Ascending aorta (tissue), 2 donors: ENCODE measurements around the gene DHRSX. TPM values are rescaled to one million over a fixed set of nuclear protein-coding genes. Genes with fewer than 3 reads are reported as not detected.

Experiments
- DNase-seq, 2 donors: peaks; one replicate each; pipeline ENCODE4 v3.0.0-alpha.2; 2019; ENCODE audit warnings: low spot score in 2 of 2
- H3K27ac ChIP-seq, 2 donors: fragments of 200-600 bp; sonication (generic); one replicate each; pipeline ENCODE4 v1.5.1; 2016 to 2017; ENCODE audit warnings: mild to moderate bottlenecking in 1 of 2
- H3K27me3 ChIP-seq: fragments of 200-600 bp; sonication (generic); one replicate; pipeline ENCODE4 v1.5.1; 2017
- H3K36me3 ChIP-seq, 2 donors: fragments of 200-600 bp; sonication (generic); one replicate each; pipeline ENCODE4 v1.5.1; 2016
- H3K4me1 ChIP-seq, 2 donors: fragments of 200-600 bp; sonication (generic); one replicate each; pipeline ENCODE4 v1.5.1; 2016 to 2017; ENCODE audit warnings: mild to moderate bottlenecking in 1 of 2
- H3K4me3 ChIP-seq, 2 donors: fragments of 200-600 bp; sonication (generic); one replicate each; pipeline ENCODE4 v1.5.1; 2016 to 2017; ENCODE audit warnings: mild to moderate bottlenecking in 1 of 2
- H3K9me3 ChIP-seq, 2 donors: fragments of 200-600 bp; sonication (generic); one replicate each; pipeline ENCODE4 v1.5.1; 2016
- intact Hi-C: fragments of 100-400 bp; cut with DNase I; formaldehyde crosslinking; loops from one replicate; pipeline ENCODE4 v1.15.1; 2023
- total RNA-seq: library from RNA; depleted of rRNA; stranded (reverse); fragments of >200 nt; gene quantifications from one replicate; pipeline ENCODE4 v1.1.0, GENCODE V29; 2016
- TF ChIP-seq, protein P1 (sequence below), 3 experiments: fragments of 200-600 bp in 2 of 3; fragments of 450-650 bp in 1 of 3; sonication (generic) in 2 of 3; IDR thresholded peaks; one replicate each; pipeline ENCODE4 v1.5.1; 2016 to 2019; ENCODE audit warnings: antibody characterized with exemption in 3 of 3, mild to moderate bottlenecking in 1 of 3, moderate library complexity in 1 of 3

The DHRSX gene
- total RNA-seq, 1 donor from 2014 or later, result 13.4 TPM

DNA sequence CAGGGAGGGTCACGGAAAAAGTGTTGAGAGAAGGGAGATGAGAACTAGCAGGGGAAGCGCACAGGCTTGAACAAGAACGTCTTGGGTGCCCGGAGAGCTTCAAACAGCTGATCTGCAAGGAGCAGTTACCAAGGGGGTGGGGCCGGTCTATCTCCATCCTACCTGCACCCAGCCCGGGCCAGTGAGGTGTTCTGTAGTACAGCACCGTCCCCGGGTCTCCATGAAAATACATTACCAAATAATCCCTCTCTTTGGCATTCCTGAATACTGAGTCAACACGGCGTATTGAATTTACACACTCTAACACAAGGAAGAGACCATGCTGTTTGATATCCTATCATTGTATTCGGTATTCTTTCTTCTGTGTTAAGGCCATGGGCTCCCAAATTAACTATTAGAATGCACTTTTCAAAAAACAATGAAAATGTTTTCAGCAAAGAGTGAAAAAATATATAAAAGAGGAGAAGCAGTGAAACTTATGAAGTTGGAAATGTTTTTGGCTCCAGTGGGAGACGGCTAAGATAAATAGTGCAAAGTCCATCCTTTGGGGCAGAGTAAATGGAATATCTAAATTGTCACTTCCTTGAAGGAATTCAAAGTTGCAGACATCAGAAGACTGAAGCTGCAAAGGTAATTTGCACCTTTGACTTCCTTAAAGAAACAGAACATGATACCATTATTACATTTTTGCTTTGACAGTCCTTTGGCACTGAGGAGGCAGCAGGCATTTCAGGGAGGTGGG is 90.3 kb downstream of the DHRSX start:
- Histone ChIP-seq H3K4me3 (no peak overlapping the region), H3K27ac (no peak overlapping the region), H3K9me3 (no peaks in the 10 kb centered on the region), H3K4me1 (no peaks in the 10 kb centered on the region), H3K36me3 (peaks cover 8 to 16% of the 10 kb centered on the region in 2 donors), H3K27me3 (no peaks in the 10 kb centered on the region)
- TF ChIP-seq, protein P1, sequence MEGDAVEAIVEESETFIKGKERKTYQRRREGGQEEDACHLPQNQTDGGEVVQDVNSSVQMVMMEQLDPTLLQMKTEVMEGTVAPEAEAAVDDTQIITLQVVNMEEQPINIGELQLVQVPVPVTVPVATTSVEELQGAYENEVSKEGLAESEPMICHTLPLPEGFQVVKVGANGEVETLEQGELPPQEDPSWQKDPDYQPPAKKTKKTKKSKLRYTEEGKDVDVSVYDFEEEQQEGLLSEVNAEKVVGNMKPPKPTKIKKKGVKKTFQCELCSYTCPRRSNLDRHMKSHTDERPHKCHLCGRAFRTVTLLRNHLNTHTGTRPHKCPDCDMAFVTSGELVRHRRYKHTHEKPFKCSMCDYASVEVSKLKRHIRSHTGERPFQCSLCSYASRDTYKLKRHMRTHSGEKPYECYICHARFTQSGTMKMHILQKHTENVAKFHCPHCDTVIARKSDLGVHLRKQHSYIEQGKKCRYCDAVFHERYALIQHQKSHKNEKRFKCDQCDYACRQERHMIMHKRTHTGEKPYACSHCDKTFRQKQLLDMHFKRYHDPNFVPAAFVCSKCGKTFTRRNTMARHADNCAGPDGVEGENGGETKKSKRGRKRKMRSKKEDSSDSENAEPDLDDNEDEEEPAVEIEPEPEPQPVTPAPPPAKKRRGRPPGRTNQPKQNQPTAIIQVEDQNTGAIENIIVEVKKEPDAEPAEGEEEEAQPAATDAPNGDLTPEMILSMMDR (IDR thresholded peaks at IDR 0.05), result no peak
- intact Hi-C loops, result no loop called here
- no peak for DNase-seq

DNA sequence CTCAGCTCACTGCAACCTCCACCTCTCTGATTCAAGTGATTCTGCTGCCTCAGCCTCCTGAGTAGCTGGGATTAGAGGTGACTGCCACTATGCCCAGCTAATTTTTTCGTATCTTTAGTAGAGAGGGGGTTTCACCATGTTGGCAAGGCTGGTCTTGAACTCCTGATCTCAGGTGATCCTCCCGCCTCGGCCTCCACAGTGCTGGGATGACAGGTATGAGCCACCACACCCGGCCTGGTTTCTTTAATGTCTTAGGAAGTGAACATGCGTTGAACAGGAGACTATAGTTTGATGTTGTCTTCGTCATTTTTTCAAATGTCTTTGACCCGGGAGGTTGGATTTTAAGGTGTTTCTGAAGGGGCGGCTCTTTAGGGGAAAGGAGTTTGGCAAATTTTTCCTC is 91.0 kb downstream of the DHRSX start:
- H3K27me3 ChIP-seq, result no peaks in the 10 kb centered on the region
- DNase-seq, result no peak
- intact Hi-C loops, result no loop called here
- no peaks in the 10 kb centered on the region for H3K4me1 ChIP-seq
- H3K36me3 ChIP-seq, result peaks cover 8 to 16% of the 10 kb centered on the region in 2 donors
- H3K4me3 ChIP-seq, result no peak overlapping the region
- H3K27ac ChIP-seq, result no peak overlapping the region
- H3K9me3 ChIP-seq, result no peaks in the 10 kb centered on the region
- TF ChIP-seq, protein P1 (IDR thresholded peaks at IDR 0.05), result no peak

DNA sequence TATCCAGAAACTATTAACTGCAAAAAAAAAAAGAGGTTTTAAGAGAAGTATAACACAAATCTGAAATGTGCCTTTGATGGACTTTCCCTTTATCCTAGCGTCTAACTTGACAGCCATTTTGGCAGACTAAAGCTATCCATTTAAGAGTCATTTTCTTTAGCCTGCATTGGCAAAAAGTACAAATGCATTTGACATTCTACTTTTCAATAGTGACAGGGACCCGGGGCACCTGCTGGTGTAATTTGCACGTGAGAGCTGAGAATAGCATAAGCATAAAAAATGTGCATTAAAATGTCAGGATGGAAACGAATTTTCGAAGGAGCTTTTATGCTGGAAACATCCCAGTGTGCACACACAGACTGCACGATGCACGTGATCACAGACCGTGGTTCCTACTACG is 91.9 kb downstream of the DHRSX start:
- H3K27me3 ChIP-seq, result no peaks in the 10 kb centered on the region
- TF ChIP-seq, protein P1 (IDR thresholded peaks at IDR 0.05), result no peak
- intact Hi-C loops, result no loop called here
- H3K36me3 ChIP-seq, result peaks cover 8 to 16% of the 10 kb centered on the region in 2 donors
- DNase-seq, result no peak
- H3K27ac ChIP-seq, result no peak overlapping the region
- no peaks in the 10 kb centered on the region for H3K9me3 ChIP-seq
- H3K4me1 ChIP-seq, result no peaks in the 10 kb centered on the region
- H3K4me3 ChIP-seq, result no peak overlapping the region

DNA sequence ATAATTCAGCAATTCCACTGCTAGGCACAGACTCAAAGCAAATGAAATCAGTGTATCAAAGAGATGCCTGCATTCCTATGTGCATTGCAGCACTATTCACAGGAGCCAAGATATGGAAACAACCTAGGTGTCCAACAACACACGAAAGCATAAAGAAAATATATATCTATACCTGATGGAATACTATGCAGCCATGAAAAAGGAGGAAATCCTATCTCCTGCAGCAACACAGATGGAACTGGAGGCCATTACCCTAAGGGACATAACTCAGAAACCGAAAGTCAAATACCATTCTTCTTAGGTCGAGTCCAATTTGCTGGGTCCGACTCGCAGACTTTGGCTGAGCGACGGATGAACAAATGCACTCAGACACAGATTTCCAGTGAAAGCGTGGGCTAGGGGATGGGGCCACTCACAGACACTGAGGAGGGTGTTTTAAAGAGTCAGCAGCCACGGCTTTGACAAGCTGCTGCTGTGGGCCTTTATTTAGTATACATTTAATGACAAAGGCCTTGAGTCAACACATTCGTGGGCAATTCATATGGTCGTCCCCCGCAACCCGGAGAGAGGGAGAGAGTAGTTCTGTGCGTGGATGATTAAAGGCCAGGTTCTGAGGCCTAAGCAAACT is 93.8 kb downstream of the DHRSX start:
- H3K4me3 ChIP-seq, result no peak overlapping the region
- no peaks in the 10 kb centered on the region for H3K9me3 ChIP-seq
- H3K36me3 ChIP-seq, result peaks cover 8 to 16% of the 10 kb centered on the region in 2 donors
- TF ChIP-seq, protein P1 (IDR thresholded peaks at IDR 0.05), result no peak
- intact Hi-C loops, result no loop called here
- H3K27me3 ChIP-seq, result no peaks in the 10 kb centered on the region
- no peak overlapping the region for H3K27ac ChIP-seq
- DNase-seq, result no peak
- H3K4me1 ChIP-seq, result no peaks in the 10 kb centered on the region

DNA sequence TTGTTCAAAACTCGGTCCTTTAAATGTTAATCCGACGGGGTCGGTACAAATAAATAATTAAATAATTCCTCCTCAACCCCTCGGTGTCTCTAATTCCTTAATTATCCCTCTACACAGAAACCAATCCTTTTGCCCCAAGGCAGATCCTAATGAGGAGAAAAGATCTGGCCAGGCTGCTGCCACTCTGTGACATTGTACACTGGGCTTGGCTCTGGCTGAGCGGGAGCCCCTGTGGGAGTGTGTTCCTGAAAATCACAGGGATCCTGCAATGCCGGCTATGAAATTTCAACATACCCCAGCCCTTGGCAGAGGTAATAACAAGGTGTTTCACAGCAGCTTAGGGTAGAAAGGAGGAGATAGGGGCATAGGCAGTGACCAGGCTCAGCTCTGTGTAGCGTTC is 96.0 kb downstream of the DHRSX start:
- Histone ChIP-seq H3K9me3 (no peaks in the 10 kb centered on the region), H3K36me3 (peaks cover 8 to 16% of the 10 kb centered on the region in 2 donors), H3K4me3 (no peak overlapping the region), H3K27me3 (no peaks in the 10 kb centered on the region), H3K27ac (no peak overlapping the region), H3K4me1 (no peaks in the 10 kb centered on the region)
- no peak for DNase-seq
- intact Hi-C loops, result no loop called here
- TF ChIP-seq, protein P1 (IDR thresholded peaks at IDR 0.05), result no peak
